Measurements from ENCODE around the gene PRDM12. TPM values are rescaled to one million over a fixed set of nuclear protein-coding genes. Genes with fewer than 3 reads are reported as not detected.

PRDM12 gene
- total and polyA plus RNA-seq, 11 donors: 0.14 TPM; not detected in 10

GRCh38 chr9:130713286-130713960 lies 49.0 kb downstream of the PRDM12 start:
- TF ChIP-seq CTCF (IDR thresholded peaks at IDR 0.05) (peak in 1 of 12 donors; percentile 11), POLR2A (IDR thresholded peaks at IDR 0.05) (no peak)
- peaks cover 0 to 45% (median 28%) of the 10 kb centered on the region in 12 donors for H3K4me1 ChIP-seq
- DNase-seq: peak in 4 of 5 donors; percentile 46 to 59 (median 54)
- peak overlapping the region; percentile 93 to 99 (median 98) for H3K27ac ChIP-seq
- no peaks in the 10 kb centered on the region for H3K9me3 ChIP-seq
- H3K4me3 ChIP-seq: peak overlapping the region; percentile 56 to 100 (median 84)
- intact Hi-C loops (cut with DNase I): loop anchor here in 7 of 10 donors (2.0 to 10.0 kb wide), 6 partner anchors 51 to 1601 kb away; partner anchors contain the start of genes ABL1 (in 2 of the 7), CRAT (in 1 of the 7) and PTPA (in 1 of the 7)
- ATAC-seq: peak in 1 of 4 donors; percentile 1
- H3K27me3 ChIP-seq: no peaks in the 10 kb centered on the region
- H3K36me3 ChIP-seq: no peaks in the 10 kb centered on the region
- 0 to 1% (median 1%) methylated on average over 23 to 37 of the region's 37 CpGs for WGBS, 4 donors

- Histone ChIP-seq H3K4me3 (peak overlapping the region; percentile 56 to 100 (median 84)), H3K36me3 (no peaks in the 10 kb centered on the region), H3K4me1 (peaks cover 0 to 45% (median 28%) of the 10 kb centered on the region in 12 donors), H3K27me3 (no peaks in the 10 kb centered on the region), H3K9me3 (no peaks in the 10 kb centered on the region), H3K27ac (peak overlapping the region in 10 of 12 donors; percentile 38 to 99 (median 97))
- WGBS, 4 donors: 11 to 20% (median 19%) methylated on average over 7 of the region's 7 CpGs
- no peak for ATAC-seq
- TF ChIP-seq POLR2A (IDR thresholded peaks at IDR 0.05) (no peak), CTCF (IDR thresholded peaks at IDR 0.05) (no peak)
- intact Hi-C loops (cut with DNase I): loop anchor here in 8 of 10 donors (5.0 to 10.0 kb wide), 5 partner anchors 50 to 1602 kb away; partner anchors contain the start of genes ABL1 (in 2 of the 8), CRAT (in 1 of the 8) and PTPA (in 1 of the 8)
- no peak for DNase-seq
These were observed 50.3 kb downstream of the PRDM12 start for GRCh38 chr9:130714586-130715110.

- Histone ChIP-seq H3K9me3 (no peaks in the 10 kb centered on the region), H3K4me1 (peaks cover 0 to 45% (median 28%) of the 10 kb centered on the region in 12 donors), H3K27me3 (no peaks in the 10 kb centered on the region), H3K36me3 (no peaks in the 10 kb centered on the region), H3K4me3 (peak overlapping the region; percentile 2 to 100 (median 84)), H3K27ac (peak overlapping the region in 9 of 12 donors; percentile 17 to 99 (median 95))
- no peak for TF ChIP-seq CTCF (IDR thresholded peaks at IDR 0.05)
- no peak for TF ChIP-seq POLR2A (IDR thresholded peaks at IDR 0.05)
- ATAC-seq (no peak), DNase-seq (no peak)
- 16 to 25% (median 19%) methylated on average over 3 of the region's 3 CpGs for whole genome bisulfite sequencing, 4 donors
- intact Hi-C loops (cut with DNase I): loop anchor here in 5 of 10 donors (5.0 to 10.0 kb wide), 3 partner anchors 50 to 120 kb away; partner anchors contain the start of gene ABL1 (in 2 of the 5)
These were observed 50.9 kb downstream of the PRDM12 start for GRCh38 chr9:130715270-130715669.

GRCh38 chr9:130718562-130718961 lies 54.2 kb downstream of the PRDM12 start:
- peaks cover 0 to 40% (median 27%) of the 10 kb centered on the region in 12 donors for H3K4me1 ChIP-seq
- H3K9me3 ChIP-seq: no peaks in the 10 kb centered on the region
- H3K4me3 ChIP-seq: no peak overlapping the region
- intact Hi-C loops (cut with DNase I): loop anchor here in 5 of 10 donors (5.0 to 10.0 kb wide), 3 partner anchors 46 to 116 kb away; partner anchors contain the start of gene ABL1 (in 2 of the 5)
- H3K36me3 ChIP-seq: no peaks in the 10 kb centered on the region
- H3K27ac ChIP-seq: no peak overlapping the region
- ATAC-seq (no peak), DNase-seq (no peak)
- TF ChIP-seq POLR2A (IDR thresholded peaks at IDR 0.05): no peak
- TF ChIP-seq CTCF (IDR thresholded peaks at IDR 0.05): no peak
- H3K27me3 ChIP-seq: no peaks in the 10 kb centered on the region
- 68 to 85% (median 72%) methylated on average over 3 of the region's 3 CpGs for WGBS, 4 donors

Measured in heart left ventricle (tissue), 16 donors.